ENCODE measurements around the gene AMHR2.
"Not testable (repeated sequence)": the region's sequence is repeated elsewhere in the genome, so short reads cannot be mapped to it uniquely, and the experiment has no call there.

The AMHR2 gene

DNA sequence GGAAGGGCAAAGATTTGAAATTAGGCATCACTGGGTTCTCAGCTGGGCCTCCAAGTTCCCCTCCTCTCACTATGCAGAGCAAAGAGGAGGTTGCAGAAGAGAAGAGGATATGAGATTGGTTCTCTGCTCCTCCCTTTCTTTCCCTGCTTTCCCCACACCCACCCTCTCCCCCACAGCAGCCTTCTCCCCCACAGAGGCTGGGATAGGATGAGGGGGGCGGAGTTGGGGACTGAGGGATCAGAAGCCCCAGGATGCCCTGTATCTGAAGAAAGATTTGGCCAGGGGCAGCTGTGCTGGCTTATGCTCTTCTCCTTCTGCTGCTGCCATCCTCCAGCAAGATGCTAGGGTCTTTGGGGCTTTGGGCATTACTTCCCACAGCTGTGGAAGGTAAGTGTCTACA is at the start of gene AMHR2:
AMHR2 (plus strand) TSS at position 259 of the 400 bp plus-strand sequence; CDS start at position 339, 80 bp downstream.
- DNase-seq, result no peak

DNA sequence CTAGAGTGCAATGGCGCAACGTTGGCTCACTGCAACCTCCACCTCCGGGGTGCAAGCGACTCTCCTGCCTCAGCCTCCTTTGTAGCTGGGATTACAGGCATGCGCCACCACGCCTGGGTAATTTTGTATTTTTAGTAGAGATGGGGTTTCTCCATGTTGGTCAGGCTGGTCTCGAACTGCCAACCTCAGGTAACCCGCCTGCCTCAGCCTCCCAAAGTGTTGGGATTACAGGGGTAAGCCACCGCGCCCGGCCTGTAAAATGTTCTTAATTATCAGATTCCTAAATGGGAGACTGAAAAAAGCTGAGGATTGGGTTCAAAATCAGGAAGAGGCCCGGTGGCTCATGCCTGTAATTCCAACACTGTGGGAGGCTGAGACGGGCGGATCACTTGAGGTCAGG is 49.4 kb upstream of the AMHR2 start:
- DNase-seq, result not testable (repeated sequence)

DNA sequence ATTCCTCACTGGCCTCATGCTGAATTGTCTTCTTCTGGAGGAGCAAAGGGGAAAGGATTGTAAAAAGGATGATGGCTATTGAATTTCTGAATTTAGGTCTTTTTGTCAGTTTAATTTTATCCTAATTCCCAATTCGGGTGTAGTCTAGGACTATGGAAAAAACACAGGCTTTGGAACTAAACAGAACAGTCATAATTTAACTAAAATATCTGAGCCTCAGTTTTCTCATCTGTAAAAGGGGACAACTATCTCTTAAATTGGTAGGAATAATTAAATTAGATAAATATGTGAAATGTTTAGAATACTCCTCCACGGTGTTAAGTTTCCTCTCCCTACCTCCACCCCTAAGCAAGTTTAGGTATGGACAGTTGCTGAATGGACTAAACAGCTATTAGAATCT is 46.9 kb upstream of the AMHR2 start:
- no peak for DNase-seq

DNA sequence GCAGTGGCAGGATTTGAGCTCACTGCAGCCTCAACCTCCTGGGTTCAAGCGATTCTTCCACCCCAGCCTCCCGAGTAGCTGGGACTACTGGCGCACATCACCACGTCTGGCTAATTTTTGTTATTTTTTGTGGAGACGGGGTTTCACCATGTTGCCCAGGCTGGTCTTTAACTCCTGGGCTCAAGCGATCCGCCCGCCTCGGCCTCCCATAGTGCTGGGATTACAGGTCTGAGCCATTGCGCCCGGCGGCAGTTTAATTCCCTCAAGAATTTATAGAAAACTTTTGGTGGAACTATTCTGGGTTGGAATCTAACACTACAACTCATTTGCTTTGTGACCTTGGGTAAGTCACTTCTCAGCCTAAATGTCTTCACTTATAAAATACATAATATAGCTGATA is 45.4 kb upstream of the AMHR2 start:
- no peak for DNase-seq

DNA sequence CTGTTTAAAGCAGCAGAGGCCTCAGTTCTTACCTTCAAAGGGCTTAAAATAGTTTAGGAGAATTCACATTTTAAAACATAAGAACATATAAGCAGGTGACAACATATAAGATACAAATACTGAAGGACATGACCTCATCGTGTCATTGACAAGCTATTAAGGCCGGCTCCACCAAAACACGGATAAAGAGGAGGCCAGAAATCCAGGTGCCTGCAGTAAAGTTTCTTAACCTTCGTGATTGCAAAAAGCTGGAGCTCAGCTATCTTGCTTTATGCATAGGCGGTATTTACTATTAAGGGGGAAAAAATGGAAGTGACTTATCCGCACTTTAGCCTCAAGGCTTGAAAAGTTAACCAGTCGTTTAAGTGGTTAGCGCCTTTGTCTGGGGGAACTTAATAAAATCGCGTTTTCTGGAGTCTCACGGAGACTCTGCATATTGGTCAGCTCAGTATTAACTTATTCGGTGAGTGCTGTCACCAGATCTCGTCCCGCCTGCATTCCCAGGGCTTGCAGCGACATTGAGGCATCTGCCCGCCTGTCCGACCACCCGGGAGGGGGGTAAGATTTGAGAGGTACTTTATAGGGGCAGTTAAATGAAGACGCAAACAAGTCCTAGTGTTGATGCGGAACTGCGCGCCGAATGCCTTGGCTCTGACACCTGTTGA is 44.8 kb upstream of the AMHR2 start:
- DNase-seq, result peak in 1 of 2 experiments; percentile 22

DNA sequence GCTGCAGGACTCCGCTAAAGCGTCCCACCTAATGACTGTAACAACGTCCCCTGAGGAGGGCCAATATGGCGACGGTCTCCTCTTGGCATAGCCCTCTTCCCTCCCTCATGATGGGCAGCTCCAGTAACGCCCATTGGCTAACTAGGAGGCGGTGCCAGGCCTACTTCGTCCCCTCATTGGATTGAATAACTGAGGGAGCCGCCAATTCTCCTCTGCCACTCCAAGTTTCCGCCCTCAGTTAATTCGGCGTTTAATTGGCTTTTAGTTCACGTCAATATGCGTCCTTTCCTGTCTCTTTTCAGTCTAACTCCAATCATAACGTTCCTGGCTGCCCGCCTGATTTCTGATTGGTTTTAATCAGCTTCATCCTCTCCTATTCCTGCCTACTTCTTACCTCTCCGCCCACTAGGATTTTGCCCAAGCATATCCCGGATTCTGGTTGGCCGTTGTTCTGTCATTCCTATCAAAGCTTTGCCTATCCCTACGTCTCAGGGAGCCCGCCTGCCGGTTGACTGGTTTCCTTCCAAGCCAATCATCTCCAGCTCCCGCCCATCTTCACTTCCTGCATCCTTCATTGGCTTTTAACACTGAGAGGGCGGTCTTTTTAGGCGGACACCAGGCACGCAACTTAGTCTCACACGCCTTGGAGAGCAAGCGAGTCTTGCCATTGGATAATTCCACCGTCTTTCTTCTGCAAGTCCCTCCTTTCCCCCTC is 44.1 kb upstream of the AMHR2 start:
- peak; percentile 99 to 100 for DNase-seq

DNA sequence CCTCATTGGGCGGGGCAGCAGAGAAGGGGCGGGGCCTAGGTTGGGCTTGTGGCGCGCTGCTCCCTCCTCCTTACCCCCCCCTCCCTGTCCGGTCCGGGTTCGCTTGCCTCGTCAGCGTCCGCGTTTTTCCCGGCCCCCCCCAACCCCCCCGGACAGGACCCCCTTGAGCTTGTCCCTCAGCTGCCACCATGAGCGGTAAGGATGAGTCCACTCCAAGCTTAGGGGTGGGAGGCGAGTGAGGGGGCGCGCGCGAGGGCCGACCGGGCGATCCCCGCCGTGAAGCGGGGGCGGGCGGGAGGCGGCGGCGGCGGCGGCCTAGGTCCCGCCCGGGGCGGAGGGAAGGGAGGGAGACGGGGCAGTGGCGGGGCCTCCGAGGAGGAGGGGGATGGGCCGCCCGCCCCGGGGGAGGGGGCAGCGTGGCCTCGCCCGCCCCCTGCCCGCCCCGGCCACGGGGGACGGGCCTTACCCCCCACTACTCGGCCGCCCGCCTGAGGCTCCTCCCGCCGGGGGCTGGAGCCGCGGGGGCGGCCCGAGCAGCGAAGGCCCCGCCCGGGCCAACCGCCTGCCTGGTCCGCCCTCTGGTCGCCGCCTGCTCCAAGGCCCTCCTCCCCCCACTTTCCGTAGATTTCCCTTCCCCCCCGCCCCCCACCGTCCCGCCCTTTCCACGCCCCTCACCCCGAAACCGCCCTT is 43.4 kb upstream of the AMHR2 start, which contains the start of gene SP1:
SP1 (plus strand) TSS at position 73 of the 690 bp plus-strand sequence; CDS start at position 189, 116 bp downstream.
- peak; percentile 63 to 80 for DNase-seq

DNA sequence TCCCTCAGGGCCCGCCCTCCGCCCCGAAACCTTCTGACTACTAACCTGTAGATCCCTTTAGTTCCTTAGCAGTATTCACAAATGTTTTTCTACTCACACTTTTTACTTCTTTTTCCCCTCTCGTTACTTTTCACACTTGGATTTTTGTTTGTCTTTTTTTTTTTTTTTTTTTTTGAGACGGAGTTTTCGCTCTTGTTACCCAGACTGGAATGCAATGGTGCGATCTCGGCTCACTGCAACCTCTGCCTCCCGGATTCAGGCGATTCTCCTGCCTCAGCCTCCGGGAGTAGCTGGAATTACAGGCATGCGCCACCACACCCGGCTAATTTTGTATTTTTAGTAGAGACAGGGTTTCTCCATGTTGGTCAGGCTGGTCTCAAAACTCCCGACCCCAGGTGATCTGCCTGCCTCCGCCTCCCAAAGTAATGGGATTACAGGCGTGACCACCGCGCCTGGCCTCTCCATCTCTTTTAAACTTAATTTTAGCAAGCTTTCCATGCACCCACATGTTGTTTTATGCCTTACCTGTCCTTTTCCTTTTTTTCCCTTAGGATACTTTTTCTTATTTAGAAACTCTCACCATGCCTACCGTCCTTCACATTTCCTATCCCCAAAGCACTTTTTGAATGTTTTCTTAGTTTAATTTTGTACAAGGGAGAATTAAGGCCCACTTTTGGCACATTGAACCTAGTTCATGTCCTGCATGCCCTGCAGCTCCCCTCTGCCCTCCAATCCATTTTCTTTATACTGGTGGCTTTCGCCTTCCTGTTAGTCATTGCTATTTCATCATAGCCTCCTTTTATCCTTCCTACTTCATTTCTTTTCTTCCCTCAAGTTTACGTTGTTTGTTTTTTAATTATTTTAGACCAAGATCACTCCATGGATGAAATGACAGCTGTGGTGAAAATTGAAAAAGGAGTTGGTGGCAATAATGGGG is 42.6 kb upstream of the AMHR2 start:
- no peak for DNase-seq

DNA sequence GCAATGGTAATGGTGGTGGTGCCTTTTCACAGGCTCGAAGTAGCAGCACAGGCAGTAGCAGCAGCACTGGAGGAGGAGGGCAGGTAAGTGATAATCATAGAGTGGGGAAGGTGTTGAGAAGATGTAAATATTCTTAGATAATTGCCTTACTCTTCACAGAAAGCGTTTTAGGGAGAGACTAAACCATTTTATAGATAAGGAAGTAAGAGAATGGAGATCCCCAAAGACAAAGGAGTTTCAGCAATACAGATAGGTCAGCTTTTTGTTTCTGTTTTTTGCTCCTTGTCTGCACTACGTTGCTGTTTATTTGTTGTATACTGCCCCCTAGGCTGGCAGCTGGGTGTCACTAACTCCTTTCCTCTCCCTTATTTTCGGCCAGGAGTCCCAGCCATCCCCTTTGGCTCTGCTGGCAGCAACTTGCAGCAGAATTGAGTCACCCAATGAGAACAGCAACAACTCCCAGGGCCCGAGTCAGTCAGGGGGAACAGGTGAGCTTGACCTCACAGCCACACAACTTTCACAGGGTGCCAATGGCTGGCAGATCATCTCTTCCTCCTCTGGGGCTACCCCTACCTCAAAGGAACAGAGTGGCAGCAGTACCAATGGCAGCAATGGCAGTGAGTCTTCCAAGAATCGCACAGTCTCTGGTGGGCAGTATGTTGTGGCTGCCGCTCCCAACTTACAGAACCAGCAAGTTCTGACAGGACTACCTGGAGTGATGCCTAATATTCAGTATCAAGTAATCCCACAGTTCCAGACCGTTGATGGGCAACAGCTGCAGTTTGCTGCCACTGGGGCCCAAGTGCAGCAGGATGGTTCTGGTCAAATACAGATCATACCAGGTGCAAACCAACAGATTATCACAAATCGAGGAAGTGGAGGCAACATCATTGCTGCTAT is 41.7 kb upstream of the AMHR2 start:
- peak in 1 of 2 experiments; percentile 14 for DNase-seq

DNA sequence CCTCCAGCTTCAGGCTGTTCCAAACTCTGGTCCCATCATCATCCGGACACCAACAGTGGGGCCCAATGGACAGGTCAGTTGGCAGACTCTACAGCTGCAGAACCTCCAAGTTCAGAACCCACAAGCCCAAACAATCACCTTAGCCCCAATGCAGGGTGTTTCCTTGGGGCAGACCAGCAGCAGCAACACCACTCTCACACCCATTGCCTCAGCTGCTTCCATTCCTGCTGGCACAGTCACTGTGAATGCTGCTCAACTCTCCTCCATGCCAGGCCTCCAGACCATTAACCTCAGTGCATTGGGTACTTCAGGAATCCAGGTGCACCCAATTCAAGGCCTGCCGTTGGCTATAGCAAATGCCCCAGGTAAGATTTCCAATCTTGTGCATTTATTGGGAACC is 40.4 kb upstream of the AMHR2 start:
- DNase-seq, result no peak

DNA sequence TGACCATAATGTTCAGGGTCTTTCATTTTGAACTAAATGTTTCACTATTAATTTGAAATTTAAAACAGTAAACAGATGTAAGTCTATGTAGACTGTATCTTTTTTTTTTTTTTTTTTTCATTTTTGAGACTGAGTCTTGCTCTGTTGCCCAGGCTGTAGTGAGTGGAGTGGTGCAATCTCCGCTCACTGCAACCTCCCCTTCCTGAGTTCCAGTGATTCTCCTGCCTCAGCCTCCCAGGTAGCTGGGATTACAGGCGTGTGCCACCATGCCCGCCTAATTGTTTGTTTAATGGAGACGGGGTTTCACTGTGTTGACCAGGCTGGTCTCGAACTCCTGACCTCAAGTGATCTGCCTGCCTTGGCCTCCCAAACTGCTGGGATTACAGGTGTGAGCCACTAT is 37.3 kb upstream of the AMHR2 start:
- DNase-seq, result not testable (repeated sequence)

DNA sequence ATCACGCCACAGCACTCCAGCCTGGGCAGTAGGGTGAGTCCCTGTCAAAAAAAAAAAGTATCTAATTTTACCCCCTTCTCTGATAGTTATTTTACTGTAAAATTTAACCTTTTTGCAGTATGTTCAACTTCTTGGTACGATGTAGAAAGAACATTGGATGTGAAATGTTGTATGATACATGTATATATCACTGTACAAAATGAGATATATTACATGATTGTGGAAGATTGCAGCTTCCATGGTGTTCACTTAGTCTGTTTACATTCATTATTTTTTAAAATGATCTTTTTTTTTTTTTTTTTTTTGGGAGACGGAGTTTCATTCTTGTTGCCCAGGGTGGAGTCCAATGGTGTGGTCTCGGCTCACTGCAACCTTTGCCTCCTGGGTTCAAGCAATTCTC is 34.7 kb upstream of the AMHR2 start:
- DNase-seq, result no peak

DNA sequence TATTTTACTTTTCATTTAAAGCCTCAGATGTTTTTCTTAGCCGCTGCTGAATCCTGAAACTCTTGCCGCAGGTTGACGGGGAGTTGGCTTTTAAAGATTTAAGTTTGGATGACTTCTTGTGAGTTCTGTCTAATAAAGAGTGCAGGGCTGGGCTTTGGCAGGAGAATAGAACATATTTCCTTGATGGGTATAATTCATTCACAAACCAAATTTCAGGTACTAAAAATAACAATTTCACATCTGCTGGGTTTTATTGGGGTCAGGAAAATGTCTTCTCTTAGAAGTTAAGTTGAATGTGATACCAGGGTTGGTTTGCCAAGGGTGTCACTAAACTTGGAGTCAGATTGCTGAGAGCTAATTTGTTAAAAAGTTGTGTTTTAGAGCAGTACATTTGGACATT is 34.0 kb upstream of the AMHR2 start:
- DNase-seq, result no peak

DNA sequence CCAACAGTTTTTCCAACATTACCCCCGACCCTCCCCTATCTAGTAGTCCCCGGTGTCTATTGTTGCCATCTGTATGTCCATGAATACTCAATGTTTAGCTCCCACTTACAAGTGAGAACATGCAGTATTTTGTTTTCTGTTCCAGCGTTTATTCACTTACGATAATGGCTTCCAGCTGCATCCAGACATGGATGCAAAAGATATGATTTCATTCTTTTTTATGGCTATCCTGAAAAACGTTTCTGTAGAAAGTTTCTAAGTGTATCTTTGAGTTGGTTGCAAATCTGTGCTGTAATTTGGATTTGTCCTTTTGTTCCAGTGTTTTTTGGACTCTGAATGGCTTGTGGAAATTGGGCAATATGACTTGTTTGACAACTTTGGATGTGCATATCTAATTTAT is 31.9 kb upstream of the AMHR2 start:
- DNase-seq, result no peak

DNA sequence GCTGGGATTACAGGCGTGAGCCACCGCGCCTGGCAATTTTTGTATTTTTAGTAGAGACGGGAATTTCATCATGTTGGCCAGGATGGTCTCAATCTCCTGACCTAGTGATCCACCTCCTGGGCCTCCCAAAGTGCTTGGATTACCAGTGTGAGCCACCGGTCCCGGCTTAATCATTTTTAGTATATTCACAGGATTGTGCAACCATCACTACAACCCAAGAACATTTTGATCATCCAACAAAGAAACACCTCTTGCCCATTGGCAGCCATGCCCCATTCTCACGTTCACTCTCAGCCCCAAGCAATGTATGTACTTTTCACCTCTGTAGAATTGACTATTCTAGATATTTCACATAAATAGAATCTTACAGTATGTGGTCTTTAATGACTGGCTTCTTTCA is 23.8 kb upstream of the AMHR2 start:
- DNase-seq, result no peak

DNA sequence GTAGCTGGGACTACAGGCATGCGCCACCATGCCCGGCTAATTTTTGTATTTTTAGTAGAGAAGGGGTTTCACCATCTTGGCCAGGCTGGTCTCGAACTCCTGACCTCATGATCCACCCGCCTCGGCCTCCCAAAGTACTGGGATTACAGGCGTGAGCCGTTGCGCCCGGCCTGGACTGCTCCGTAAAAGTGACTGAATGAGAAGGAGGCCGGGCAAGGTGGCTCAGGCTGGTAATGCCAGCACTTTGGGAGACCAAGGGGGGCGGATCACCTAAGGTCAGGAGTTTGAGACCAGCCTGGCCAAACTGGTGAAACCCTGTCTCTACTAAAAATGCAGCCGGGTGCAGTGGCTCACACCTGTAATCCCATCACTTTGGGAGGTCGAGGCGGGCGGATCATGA is 21.3 kb upstream of the AMHR2 start:
- DNase-seq, result not testable (repeated sequence)

DNA sequence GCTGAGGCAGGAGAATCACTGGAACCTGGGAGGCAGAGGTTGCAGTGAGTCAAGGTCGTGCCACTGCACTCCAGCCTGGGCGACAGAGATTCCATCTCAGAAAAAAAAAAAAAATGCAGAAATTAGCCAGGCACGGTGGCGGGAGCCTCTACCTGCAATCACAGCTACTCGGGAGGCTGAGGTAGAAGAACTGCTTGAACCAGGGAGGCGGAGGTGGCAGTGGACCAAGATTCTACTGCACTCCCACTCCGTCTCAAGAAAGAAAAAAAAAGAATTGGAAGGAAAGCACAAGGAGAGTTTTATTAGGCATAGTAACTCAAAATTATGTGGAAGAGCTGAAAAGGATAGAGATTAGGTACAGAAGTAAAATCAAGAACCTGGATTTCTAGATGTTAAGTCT is 20.8 kb upstream of the AMHR2 start:
- DNase-seq, result no peak

DNA sequence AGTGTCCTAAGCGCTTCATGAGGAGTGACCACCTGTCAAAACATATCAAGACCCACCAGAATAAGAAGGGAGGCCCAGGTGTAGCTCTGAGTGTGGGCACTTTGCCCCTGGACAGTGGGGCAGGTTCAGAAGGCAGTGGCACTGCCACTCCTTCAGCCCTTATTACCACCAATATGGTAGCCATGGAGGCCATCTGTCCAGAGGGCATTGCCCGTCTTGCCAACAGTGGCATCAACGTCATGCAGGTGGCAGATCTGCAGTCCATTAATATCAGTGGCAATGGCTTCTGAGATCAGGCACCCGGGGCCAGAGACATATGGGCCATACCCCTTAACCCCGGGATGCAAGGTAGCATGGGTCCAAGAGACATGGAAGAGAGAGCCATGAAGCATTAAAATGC is 12.7 kb upstream of the AMHR2 start:
- DNase-seq, result no peak

DNA sequence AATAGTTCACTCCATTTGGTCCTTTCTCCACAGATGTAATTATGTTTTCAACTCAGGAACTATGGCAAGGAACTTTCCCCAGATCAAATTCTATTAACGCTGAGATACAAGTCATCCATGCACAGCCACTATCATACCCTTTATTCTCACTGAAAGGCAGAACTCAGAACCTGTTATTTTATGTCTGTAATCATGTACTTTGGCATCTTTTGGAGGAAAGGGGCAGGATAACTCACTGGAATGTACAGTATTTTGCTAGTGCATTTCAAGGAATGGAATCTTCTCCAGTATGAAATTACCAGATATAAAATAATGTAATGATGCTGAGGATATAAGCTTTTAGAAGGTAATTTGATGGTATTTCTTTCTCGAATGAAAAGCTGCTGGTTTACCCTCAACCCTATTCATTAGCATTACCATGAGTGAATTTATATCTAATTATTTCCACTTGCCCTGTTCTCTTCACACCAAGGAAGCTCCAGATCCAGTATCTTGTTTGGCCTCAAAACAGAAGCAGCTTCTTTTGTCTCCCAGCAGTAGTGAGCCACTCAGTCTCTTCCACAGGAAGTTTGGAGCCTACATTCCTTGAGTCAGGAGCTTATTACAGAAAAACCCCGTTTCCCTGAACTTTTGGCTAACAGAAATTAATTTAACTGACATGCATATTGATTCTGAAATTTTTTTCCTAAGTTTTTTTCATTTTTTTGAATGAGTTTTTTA is 10.0 kb upstream of the AMHR2 start:
- no peak for DNase-seq

DNA sequence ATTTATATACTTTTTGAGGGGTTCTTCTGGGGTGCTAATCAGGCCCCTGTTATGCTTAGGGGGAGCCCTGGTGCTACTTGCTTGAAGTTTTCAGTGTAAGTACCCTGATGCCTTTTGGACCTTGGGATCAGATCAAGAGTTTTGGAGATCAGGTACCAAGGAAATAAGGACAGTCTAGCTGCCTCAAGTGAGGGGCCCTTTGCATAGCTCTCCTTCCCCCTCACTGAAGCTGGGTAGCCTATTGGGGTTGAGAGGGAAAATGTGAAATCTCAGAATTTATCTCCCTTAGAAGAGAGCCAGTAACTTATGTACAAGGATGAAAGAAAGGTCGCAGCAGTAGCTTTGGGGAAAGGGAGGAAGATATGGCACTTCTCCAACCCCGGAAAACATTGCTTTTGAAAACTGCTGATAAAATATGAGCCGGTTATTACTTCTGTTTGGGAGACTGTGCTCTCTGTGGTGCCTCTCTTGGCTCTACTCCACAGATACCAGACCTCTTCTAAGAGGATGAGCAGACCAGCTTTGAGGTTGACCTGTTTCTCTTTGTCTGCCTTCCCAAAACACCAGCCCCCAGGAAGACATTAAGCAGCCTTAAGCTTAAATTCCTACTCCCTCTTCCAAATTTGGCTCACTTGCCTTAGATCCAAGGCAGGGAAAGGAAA is 8.8 kb upstream of the AMHR2 start:
- DNase-seq, result no peak

Measured in SHP77 (cell line).